GM19324 (cell line): ENCODE data around the gene EDRF1.

Source experiments
- ATAC-seq: cut with Tn5 transposase; IDR thresholded peaks from one replicate; pipeline ENCODE4 v1.9.1; 2021; ENCODE audit warnings: mild to moderate bottlenecking, moderate library complexity; ENCODE audit not compliant: unreplicated experiment, low FRiP score

EDRF1 gene

GRCh38 chr10:125783408-125783807 lies 63.9 kb downstream of the EDRF1 start:
- ATAC-seq: no peak

GRCh38 chr10:125783957-125784356 lies 64.4 kb downstream of the EDRF1 start:
- ATAC-seq: peak; percentile 66

- no peak for ATAC-seq
Measured at GRCh38 chr10:125785791-125786190, 66.3 kb downstream of the EDRF1 start.

GRCh38 chr10:125788156-125789034 lies 68.9 kb downstream of the EDRF1 start:
- no peak for ATAC-seq

DNA sequence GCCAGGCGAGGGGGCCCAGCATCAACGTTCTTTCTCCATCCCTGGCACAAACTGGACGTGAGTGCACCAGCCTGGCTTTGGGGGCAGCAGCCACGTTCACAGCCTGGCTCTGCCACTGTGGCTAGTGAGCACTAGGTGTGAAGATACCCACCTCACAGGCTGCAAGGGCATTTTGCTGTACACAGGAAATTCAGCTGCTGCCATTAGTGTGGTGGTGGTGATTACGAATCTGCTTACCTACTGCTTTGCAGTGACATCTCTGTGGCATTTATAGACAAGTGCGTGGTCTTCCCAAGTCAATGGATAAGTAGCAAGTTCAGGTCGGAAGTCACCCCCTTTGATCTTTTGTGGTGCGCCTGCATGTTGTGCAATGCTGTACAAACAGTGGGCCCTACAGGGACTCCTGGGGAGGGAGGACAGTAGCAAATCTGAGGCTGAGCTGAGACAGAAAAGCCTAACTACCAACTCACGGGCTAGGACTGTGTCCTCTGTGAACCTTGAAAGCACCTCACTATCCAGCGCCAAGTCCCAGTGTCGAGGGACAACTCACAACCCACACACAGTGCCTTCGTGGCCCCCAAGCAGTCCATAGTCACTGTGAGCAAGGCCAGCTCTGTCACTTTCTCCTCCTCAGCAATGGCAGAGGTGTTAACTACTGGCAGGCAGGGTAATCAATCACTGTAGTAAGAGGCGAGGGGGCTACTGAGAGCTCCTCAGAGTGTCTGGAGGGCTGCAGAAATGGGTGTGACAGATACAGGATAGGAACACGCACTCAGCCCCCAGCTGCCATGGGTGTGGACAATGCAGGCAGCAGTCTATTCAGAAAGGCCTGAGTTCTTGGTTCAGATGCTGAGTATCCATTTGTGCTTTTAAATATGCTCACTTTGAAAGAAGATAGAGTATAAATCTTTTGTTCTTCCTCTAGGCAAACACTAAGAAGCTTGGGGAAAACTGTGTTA lies 73.1 kb downstream of the EDRF1 start:
- ATAC-seq: no peak

- ATAC-seq: no peak
Measured at GRCh38 chr10:125795128-125795527, 75.6 kb downstream of the EDRF1 start.

GRCh38 chr10:125795637-125796190 lies 76.2 kb downstream of the EDRF1 start:
- no peak for ATAC-seq

- no peak for ATAC-seq
Measured at GRCh38 chr10:125797424-125797823, 77.9 kb downstream of the EDRF1 start.

DNA sequence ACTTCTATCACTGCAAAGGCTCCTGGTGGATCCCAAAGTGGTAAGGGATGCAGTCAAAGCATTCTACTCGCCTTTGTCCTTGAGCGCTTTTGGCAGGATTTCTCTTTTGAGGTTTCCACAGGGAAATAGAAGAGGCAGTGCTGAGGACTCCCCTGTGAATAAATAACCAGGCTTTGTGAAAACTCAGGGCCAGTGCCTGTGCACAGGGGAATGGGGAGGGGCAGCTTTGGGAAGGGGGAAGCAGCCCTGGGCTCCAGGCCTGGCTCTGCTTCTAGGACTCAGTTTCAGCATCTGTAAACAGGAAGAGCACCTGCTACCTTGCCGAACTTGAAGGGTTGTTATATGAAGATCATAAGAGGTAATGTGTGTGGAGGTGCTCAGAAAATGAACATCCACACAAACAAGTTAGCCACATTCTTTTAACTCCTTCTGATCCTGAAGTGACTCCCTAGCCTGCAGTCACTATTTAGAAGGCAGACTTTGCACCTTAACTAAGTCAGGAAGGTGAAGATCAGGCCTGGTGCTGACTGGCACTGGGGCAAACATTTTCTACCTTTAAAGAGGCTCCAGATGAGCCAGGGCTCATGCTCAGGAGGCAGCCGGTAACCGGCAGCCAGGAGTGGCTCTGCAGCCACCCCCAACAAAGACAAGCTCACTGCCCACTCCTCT lies 78.6 kb downstream of the EDRF1 start:
- ATAC-seq: no peak

DNA sequence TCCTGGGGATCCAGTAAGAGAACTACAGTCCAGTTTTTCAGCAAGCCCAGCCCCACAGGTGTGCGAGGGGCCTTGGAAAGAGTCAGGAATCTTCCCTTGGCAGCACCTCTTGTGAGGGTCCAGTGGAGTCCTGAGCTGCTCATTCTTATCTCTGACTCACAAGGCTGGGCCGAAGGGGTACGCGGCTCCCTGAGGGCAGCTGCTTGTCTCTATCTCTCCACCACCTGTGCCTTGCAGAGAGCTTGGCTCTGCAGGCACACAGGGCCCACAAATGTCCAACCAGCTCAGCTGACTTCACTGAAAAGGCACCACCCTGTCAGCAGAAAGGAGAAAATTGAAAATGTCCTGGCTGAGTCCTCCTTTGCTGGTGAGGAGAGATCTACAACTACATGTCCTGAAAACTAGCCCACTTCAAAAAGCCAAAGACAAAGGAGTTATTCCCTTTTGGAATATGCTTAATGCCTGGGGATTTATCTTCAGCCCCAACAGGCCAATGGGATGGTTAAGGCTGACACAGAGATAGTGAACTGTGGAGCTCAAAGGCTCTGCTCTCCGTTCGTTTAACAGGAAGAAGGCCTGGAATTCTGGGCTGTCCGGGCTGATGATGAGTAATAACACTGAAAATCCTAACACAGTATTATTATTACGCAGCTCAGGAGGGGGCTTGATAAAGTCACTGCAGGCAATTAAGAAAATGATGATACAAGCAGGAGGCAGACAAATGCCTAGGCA lies 80.1 kb downstream of the EDRF1 start:
- ATAC-seq: no peak

- ATAC-seq: no peak
Measured at GRCh38 chr10:125801574-125801973, 82.1 kb downstream of the EDRF1 start.

GRCh38 chr10:125802131-125802530 lies 82.6 kb downstream of the EDRF1 start:
- ATAC-seq: no peak

DNA sequence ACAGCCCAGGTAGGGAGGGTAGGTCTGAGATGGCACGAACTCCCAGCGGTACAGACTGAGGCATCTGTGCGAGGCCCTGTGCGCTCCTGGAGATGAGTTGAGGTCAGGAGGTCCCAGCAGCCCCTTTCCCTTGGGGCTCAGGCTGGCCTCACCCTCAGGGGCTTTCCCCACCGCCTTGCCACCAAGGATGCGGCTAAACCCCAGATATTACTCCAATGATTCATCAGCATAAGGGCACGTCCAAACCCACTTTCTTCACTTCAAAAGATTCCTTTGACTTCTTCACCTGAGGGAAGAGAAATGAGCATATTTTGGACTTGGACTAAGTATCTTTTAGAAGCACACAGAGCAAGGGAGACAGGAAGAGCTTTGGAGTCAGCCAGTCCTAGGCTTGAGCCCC lies 83.2 kb downstream of the EDRF1 start:
- ATAC-seq: no peak

- ATAC-seq: no peak
Measured at GRCh38 chr10:125808047-125808446, 88.5 kb downstream of the EDRF1 start.

- no peak for ATAC-seq
Measured at GRCh38 chr10:125811251-125811650, 91.7 kb downstream of the EDRF1 start.

DNA sequence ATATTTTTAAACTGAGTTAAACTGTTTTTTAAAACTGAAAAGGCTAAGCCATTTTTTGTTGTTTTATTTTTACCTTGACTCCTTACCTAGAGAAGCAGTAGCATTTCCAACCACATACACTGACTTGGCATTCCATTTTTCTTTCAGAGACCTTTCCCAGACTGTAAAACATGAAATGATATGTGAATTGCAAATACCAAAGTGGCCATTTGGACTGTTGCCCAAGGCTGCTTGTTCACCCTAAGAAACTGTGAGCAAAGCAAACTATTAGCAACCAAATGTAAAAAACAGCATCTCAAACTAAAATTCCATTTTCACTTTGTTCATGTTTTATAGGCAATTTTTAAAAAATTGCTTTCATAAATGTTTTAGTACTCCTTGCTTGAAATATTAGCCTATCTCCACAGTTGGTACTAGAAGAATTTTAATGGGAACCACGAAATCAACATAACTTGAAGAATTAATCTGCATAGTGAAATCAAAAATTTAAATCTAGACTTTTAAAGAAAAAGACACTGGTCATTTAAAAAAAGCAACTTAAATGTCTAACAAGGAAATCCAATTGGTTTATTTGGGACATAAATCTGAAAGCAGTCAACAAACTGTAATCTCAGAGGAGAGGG lies 92.7 kb downstream of the EDRF1 start:
- no peak for ATAC-seq
